ENCODE measurements around the gene DAPP1. TPM values are rescaled to one million over a fixed set of nuclear protein-coding genes. Genes with fewer than 3 reads are reported as not detected.

Gene DAPP1
- total RNA-seq, 1 experiment from 2014 or later: 7.9 TPM

DNA sequence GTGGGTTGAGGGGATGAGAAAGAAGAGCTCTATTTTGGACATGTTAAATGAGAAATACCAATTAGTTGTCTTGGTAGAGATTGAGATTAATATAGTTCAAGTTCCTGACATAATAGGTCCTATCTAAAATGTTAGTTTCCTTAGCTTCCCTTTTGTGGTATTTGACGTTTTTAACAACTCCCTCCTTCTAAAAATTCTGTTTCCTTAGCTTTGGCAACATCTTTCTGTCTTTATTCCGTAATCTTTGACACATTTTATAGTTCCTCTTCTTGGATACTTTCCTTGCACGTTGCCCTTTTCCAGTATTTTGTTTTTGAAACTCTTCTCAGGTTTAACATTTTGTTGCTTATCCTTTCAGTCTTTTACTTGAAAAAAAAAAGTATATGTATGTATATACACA is 40.7 kb downstream of the DAPP1 start:
- peaks cover 4% of the 10 kb centered on the region; the same call in 1 of the 2 replicates for H3K36me3 ChIP-seq (ENCODE audit: low read depth)
- H3K27me3 ChIP-seq (ENCODE audit: insufficient read depth, low read depth): no peaks in the 10 kb centered on the region
- no peaks in the 10 kb centered on the region for H3K9me3 ChIP-seq (ENCODE audit: insufficient read depth, low read depth)
- H2AFZ ChIP-seq: no peak overlapping the region
- no peaks in the 10 kb centered on the region for H3K79me2 ChIP-seq (ENCODE audit: low read depth)
- no peaks in the 10 kb centered on the region; the same call in 1 of the 2 replicates for H3K9me2 ChIP-seq (ENCODE audit: insufficient read depth)
- no peak for DNase-seq
- ChIA-PET CTCF (no interaction called here), POLR2A (ENCODE audit: unreplicated experiment) (no interaction called here)
- H4K20me1 ChIP-seq (ENCODE audit: insufficient read depth): no peaks in the 10 kb centered on the region
- H3K27ac ChIP-seq: no peak overlapping the region
- no peaks in the 10 kb centered on the region; the same call in 1 of the 2 replicates for H3F3A ChIP-seq (ENCODE audit: insufficient read depth, low read depth)
- intact Hi-C loops (cut with micrococcal nuclease; ENCODE audit: unreplicated experiment): no loop called here
- BruUV-seq (replicated peaks): no TSS peak
- H3K4me1 ChIP-seq (replicated peaks; ENCODE audit: insufficient read depth): peaks cover 14% of the 10 kb centered on the region; the same call in 1 of the 2 replicates
- TF ChIP-seq EZH2 (IDR thresholded peaks at IDR 0.05; ENCODE audit: low read depth): no peak
- TF ChIP-seq, protein P1, sequence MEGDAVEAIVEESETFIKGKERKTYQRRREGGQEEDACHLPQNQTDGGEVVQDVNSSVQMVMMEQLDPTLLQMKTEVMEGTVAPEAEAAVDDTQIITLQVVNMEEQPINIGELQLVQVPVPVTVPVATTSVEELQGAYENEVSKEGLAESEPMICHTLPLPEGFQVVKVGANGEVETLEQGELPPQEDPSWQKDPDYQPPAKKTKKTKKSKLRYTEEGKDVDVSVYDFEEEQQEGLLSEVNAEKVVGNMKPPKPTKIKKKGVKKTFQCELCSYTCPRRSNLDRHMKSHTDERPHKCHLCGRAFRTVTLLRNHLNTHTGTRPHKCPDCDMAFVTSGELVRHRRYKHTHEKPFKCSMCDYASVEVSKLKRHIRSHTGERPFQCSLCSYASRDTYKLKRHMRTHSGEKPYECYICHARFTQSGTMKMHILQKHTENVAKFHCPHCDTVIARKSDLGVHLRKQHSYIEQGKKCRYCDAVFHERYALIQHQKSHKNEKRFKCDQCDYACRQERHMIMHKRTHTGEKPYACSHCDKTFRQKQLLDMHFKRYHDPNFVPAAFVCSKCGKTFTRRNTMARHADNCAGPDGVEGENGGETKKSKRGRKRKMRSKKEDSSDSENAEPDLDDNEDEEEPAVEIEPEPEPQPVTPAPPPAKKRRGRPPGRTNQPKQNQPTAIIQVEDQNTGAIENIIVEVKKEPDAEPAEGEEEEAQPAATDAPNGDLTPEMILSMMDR (conservative IDR thresholded peaks at IDR 0.05): no peak
- no peak overlapping the region for H3K4me3 ChIP-seq
- H3K4me2 ChIP-seq: no peak overlapping the region

GRCh38 chr4:99859618-99860017 is 43.0 kb downstream of the DAPP1 start:
- H3K4me1 ChIP-seq (replicated peaks; ENCODE audit: insufficient read depth): peaks cover 27% of the 10 kb centered on the region
- H3K9me2 ChIP-seq (ENCODE audit: insufficient read depth): no peaks in the 10 kb centered on the region; the same call in 1 of the 2 replicates
- H4K20me1 ChIP-seq (ENCODE audit: insufficient read depth): no peaks in the 10 kb centered on the region
- TF ChIP-seq, protein P1 (conservative IDR thresholded peaks at IDR 0.05): no peak
- no peak for TF ChIP-seq EZH2 (IDR thresholded peaks at IDR 0.05; ENCODE audit: low read depth)
- peaks cover 4% of the 10 kb centered on the region; the same call in 1 of the 2 replicates for H3K36me3 ChIP-seq (ENCODE audit: low read depth)
- H3K9me3 ChIP-seq (ENCODE audit: insufficient read depth, low read depth): no peaks in the 10 kb centered on the region
- intact Hi-C loops (cut with micrococcal nuclease; ENCODE audit: unreplicated experiment): no loop called here
- H3K4me2 ChIP-seq: no peak overlapping the region
- H2AFZ ChIP-seq: no peak overlapping the region
- POLR2A ChIA-PET (ENCODE audit: unreplicated experiment): no interaction called here
- H3K4me3 ChIP-seq: no peak overlapping the region
- no peak overlapping the region for H3K27ac ChIP-seq
- H3K27me3 ChIP-seq (ENCODE audit: insufficient read depth, low read depth): no peaks in the 10 kb centered on the region
- no TSS peak for BruUV-seq (replicated peaks)
- CTCF ChIA-PET: no interaction called here
- peaks cover 10% of the 10 kb centered on the region; the same call in 1 of the 2 replicates for H3F3A ChIP-seq (ENCODE audit: insufficient read depth, low read depth)
- DNase-seq: no peak
- no peaks in the 10 kb centered on the region for H3K79me2 ChIP-seq (ENCODE audit: low read depth)

GRCh38 chr4:99860521-99860920 is 43.9 kb downstream of the DAPP1 start:
- Histone ChIP-seq H3K27ac (no peak overlapping the region), H3K36me3 (ENCODE audit: low read depth) (no peaks in the 10 kb centered on the region; the same call in 1 of the 2 replicates), H3K27me3 (ENCODE audit: insufficient read depth, low read depth) (no peaks in the 10 kb centered on the region), H4K20me1 (ENCODE audit: insufficient read depth) (no peaks in the 10 kb centered on the region), H3K79me2 (ENCODE audit: low read depth) (no peaks in the 10 kb centered on the region), H3K9me2 (ENCODE audit: insufficient read depth) (no peaks in the 10 kb centered on the region; the same call in 1 of the 2 replicates), H2AFZ (no peak overlapping the region), H3K4me2 (no peak overlapping the region), H3K9me3 (ENCODE audit: insufficient read depth, low read depth) (no peaks in the 10 kb centered on the region), H3K4me3 (no peak overlapping the region), H3K4me1 (replicated peaks; ENCODE audit: insufficient read depth) (peaks cover 26% of the 10 kb centered on the region), H3F3A (ENCODE audit: insufficient read depth, low read depth) (peaks cover 10% of the 10 kb centered on the region; the same call in 1 of the 2 replicates)
- BruUV-seq (replicated peaks): no TSS peak
- CTCF ChIA-PET: no interaction called here
- TF ChIP-seq, protein P1 (conservative IDR thresholded peaks at IDR 0.05): no peak
- no peak for TF ChIP-seq EZH2 (IDR thresholded peaks at IDR 0.05; ENCODE audit: low read depth)
- POLR2A ChIA-PET (ENCODE audit: unreplicated experiment): no interaction called here
- DNase-seq: no peak
- intact Hi-C loops (cut with micrococcal nuclease; ENCODE audit: unreplicated experiment): no loop called here

Data from PC-9 (cell line).